ENCODE data around the gene GAL3ST2. TPM values are rescaled to one million over a fixed set of nuclear protein-coding genes. Genes with fewer than 3 reads are reported as not detected.

The GAL3ST2 gene
- total RNA-seq, 1 donor from 2014 or later: not detected

DNA sequence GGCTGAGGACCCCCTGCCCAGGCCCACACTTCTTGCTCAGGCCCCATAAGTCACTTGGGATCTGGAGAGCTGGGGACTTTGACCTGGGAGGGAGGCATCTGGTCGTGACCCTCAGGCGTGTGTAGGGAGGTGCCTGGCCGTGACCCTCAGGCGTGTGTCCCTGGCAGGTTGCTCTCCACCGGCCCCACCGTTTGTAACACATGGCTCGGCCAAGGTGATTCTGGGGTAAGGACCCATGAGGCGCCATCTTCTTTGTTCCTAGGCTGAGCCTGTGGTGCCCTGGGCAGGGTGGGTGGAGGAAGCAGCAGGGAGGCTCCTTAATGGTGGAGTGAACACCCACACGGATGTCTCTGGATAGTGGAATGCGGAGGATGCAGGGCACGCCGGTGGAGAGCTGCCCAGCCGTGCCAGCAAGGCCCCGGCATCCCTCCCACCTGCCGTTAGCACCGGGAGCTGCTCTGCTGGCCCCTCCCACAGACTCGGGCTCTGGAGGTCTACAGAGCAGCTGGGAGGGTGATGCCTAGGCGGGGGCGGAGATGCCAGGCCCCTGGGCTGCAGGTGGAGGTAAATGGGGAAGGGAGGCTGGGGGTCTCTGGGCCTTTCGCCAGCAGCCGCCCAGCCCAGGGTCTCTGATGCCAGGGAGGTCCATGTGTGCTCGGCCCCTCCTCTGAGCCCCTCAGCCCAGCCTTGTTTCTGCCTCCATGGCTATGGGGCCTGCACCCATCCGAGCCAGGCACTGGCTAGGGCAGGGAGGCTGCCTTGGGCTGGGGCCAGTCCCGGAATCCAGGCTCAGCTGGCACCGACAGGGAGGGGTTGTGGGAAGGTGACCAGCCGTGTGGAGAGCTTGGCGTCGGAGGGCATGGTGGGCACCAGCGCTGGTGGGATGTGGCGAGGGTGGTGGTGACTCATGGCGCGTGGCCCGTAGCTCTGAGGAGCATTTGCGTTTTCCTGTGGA, 1.1 kb upstream of the GAL3ST2 start:
- Histone ChIP-seq H3K4me1 (ENCODE audit: insufficient read depth, low read length) (peaks cover 11% of the 10 kb centered on the region), H3K9ac (ENCODE audit: low read length) (no peak overlapping the region), H3K4me3 (ENCODE audit: insufficient read depth, low read depth, low read length) (no peak overlapping the region), H4K20me1 (ENCODE audit: insufficient read depth, low read length) (no peaks in the 10 kb centered on the region), H3K36me3 (ENCODE audit: insufficient read depth, low read length) (no peaks in the 10 kb centered on the region), H3K9me3 (ENCODE audit: insufficient read depth, low read depth, low read length) (no peaks in the 10 kb centered on the region), H3K79me2 (ENCODE audit: insufficient read depth, low read length) (no peaks in the 10 kb centered on the region), H3K27me3 (ENCODE audit: insufficient read depth, low read length) (no peaks in the 10 kb centered on the region), H3K4me2 (ENCODE audit: low read length) (peak overlapping the region; percentile 67), H2AFZ (ENCODE audit: low read depth, low read length) (no peak overlapping the region), H3K27ac (ENCODE audit: low read depth, low read length) (no peak overlapping the region)
- no peaks in the 10 kb centered on the region for H3K9me3 Mint-ChIP-seq (ENCODE audit: unreplicated experiment)
- peaks cover 3% of the 10 kb centered on the region for H3K36me3 Mint-ChIP-seq (ENCODE audit: low read depth, unreplicated experiment)
- H3K27me3 Mint-ChIP-seq (ENCODE audit: low read depth, unreplicated experiment): peaks cover 4% of the 10 kb centered on the region
- no peak overlapping the region for H3K27ac Mint-ChIP-seq (ENCODE audit: unreplicated experiment)
- FAIRE-seq (no peak), DNase-seq (ENCODE audit: low read depth) (no peak)
- TF ChIP-seq, protein P1, sequence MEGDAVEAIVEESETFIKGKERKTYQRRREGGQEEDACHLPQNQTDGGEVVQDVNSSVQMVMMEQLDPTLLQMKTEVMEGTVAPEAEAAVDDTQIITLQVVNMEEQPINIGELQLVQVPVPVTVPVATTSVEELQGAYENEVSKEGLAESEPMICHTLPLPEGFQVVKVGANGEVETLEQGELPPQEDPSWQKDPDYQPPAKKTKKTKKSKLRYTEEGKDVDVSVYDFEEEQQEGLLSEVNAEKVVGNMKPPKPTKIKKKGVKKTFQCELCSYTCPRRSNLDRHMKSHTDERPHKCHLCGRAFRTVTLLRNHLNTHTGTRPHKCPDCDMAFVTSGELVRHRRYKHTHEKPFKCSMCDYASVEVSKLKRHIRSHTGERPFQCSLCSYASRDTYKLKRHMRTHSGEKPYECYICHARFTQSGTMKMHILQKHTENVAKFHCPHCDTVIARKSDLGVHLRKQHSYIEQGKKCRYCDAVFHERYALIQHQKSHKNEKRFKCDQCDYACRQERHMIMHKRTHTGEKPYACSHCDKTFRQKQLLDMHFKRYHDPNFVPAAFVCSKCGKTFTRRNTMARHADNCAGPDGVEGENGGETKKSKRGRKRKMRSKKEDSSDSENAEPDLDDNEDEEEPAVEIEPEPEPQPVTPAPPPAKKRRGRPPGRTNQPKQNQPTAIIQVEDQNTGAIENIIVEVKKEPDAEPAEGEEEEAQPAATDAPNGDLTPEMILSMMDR (IDR thresholded peaks at IDR 0.05; ENCODE audit: insufficient read depth, low read depth, low read length): no peak
- TF ChIP-seq EZH2 (IDR thresholded peaks at IDR 0.05; ENCODE audit: insufficient read depth, low read length): no peak
- no peaks in the 10 kb centered on the region for H3K4me1 Mint-ChIP-seq (ENCODE audit: low read depth, unreplicated experiment)
- no peak overlapping the region for H3K4me3 Mint-ChIP-seq (ENCODE audit: unreplicated experiment)

DNA sequence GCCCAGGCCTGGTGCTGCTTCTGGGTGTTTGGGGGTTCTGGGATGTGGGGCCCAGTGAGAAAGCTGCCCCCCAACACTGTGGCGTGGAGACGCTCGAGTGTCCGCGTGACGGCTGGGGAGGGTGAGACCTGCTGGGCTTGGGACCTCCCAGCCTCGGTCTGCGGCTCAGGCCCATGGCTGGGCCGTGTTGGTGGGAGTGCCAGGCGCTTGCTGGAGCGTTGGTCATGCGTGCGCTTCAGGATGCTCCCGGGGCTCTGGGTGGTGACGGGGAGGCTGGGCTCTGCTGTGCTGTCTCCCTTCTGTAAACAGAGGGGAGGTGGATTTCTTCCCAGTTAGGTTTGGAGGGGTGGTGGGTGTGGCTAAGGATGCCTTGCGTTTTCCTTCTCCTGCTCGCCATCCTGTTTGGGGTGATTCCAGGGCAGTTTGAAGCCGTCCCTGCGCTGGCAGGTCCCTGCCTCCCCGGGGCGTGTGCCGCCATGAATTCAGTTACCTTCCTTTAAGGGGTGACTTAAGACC, 606 bp downstream of the GAL3ST2 start:
- H3K9ac ChIP-seq (ENCODE audit: low read length): no peak overlapping the region
- no peak for FAIRE-seq

DNA sequence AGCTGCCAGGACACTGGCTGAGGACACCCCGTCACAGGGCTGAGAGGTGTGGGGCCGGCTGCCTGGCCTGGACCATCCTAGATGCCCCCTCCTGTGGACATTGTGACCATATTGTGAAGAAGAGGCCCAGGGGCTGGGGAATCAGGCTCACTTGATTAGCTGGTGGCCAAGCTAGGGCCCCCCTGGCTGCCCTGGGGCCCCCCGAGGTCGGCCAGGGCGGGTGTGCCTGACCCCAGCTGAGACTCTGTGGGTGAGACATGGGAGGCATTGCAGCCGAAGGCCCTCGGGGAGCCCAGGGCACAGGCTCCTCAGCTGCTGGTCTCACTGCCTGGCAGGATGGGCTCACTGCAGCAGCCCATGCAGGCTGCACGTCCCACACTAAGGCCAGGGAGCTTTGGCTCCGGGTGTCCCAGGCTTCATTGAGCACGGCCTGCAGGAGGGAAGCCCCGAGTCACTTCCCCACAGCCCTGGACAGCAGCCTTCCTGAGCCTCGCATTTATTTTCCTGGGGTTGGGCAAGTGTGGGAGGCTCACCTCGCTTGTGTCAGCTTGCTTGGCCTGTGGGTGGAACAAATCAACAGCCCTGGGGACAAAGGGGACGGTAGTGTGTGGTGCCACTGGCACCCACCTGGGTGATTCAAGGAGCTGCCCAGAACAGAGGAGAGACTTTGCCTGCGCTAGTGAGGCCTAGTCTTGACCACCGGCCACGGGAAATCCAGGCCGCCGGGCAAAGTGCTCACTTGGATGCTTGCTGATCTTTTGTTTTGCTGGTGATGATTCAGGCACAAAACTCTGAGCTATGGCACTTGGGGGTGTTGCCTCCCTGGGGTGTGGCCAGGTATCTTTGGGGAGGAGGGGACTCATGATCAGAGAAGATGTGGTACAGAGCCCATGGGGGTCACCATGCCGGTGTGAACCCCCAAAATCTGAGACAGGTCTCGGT, 1.3 kb downstream of the GAL3ST2 start:
- no peak for FAIRE-seq
- Histone ChIP-seq H3K36me3 (ENCODE audit: insufficient read depth, low read length) (no peaks in the 10 kb centered on the region), H4K20me1 (ENCODE audit: insufficient read depth, low read length) (no peaks in the 10 kb centered on the region), H3K4me1 (ENCODE audit: insufficient read depth, low read length) (peaks cover 11% of the 10 kb centered on the region), H3K27me3 (ENCODE audit: insufficient read depth, low read length) (no peaks in the 10 kb centered on the region), H3K4me2 (ENCODE audit: low read length) (no peak overlapping the region), H3K27ac (ENCODE audit: low read depth, low read length) (no peak overlapping the region), H3K79me2 (ENCODE audit: insufficient read depth, low read length) (no peaks in the 10 kb centered on the region), H3K4me3 (ENCODE audit: insufficient read depth, low read depth, low read length) (no peak overlapping the region), H3K9ac (ENCODE audit: low read length) (no peak overlapping the region), H2AFZ (ENCODE audit: low read depth, low read length) (peak overlapping the region; percentile 11), H3K9me3 (ENCODE audit: insufficient read depth, low read depth, low read length) (peaks cover 2% of the 10 kb centered on the region)
- peaks cover 2% of the 10 kb centered on the region for H3K9me3 Mint-ChIP-seq (ENCODE audit: unreplicated experiment)
- no peak overlapping the region for H3K27ac Mint-ChIP-seq (ENCODE audit: unreplicated experiment)
- no peak for DNase-seq (ENCODE audit: low read depth)
- no peak for TF ChIP-seq EZH2 (IDR thresholded peaks at IDR 0.05; ENCODE audit: insufficient read depth, low read length)
- H3K4me3 Mint-ChIP-seq (ENCODE audit: unreplicated experiment): no peak overlapping the region
- H3K4me1 Mint-ChIP-seq (ENCODE audit: low read depth, unreplicated experiment): no peaks in the 10 kb centered on the region
- peaks cover 3% of the 10 kb centered on the region for H3K36me3 Mint-ChIP-seq (ENCODE audit: low read depth, unreplicated experiment)
- peaks cover 2% of the 10 kb centered on the region for H3K27me3 Mint-ChIP-seq (ENCODE audit: low read depth, unreplicated experiment)

More for the DNA sequence above, 606 bp downstream of the GAL3ST2 start:
- no peak overlapping the region for H3K4me2 ChIP-seq (ENCODE audit: low read length)
- no peaks in the 10 kb centered on the region for H3K9me3 Mint-ChIP-seq (ENCODE audit: unreplicated experiment)
- DNase-seq (ENCODE audit: low read depth): no peak
- no peaks in the 10 kb centered on the region for H4K20me1 ChIP-seq (ENCODE audit: insufficient read depth, low read length)
- no peak overlapping the region for H3K27ac ChIP-seq (ENCODE audit: low read depth, low read length)
- H3K79me2 ChIP-seq (ENCODE audit: insufficient read depth, low read length): no peaks in the 10 kb centered on the region
- H3K27ac Mint-ChIP-seq (ENCODE audit: unreplicated experiment): no peak overlapping the region
- no peak for TF ChIP-seq EZH2 (IDR thresholded peaks at IDR 0.05; ENCODE audit: insufficient read depth, low read length)
- no peaks in the 10 kb centered on the region for H3K27me3 ChIP-seq (ENCODE audit: insufficient read depth, low read length)
- no peak overlapping the region for H3K4me3 Mint-ChIP-seq (ENCODE audit: unreplicated experiment)
- peaks cover 4% of the 10 kb centered on the region for H3K27me3 Mint-ChIP-seq (ENCODE audit: low read depth, unreplicated experiment)
- H3K4me1 Mint-ChIP-seq (ENCODE audit: low read depth, unreplicated experiment): no peaks in the 10 kb centered on the region
- H3K9me3 ChIP-seq (ENCODE audit: insufficient read depth, low read depth, low read length): no peaks in the 10 kb centered on the region
- no peaks in the 10 kb centered on the region for H3K36me3 ChIP-seq (ENCODE audit: insufficient read depth, low read length)
- H2AFZ ChIP-seq (ENCODE audit: low read depth, low read length): no peak overlapping the region
- H3K4me3 ChIP-seq (ENCODE audit: insufficient read depth, low read depth, low read length): no peak overlapping the region
- peaks cover 11% of the 10 kb centered on the region for H3K4me1 ChIP-seq (ENCODE audit: insufficient read depth, low read length)
- H3K36me3 Mint-ChIP-seq (ENCODE audit: low read depth, unreplicated experiment): peaks cover 3% of the 10 kb centered on the region
